CD4-positive, alpha-beta T cell treated with Interferon gamma for 1 hour (primary cell): ENCODE results near the gene CLDN9.

ENCODE experiments used
- DNase-seq: peaks from one replicate; pipeline ENCODE4 v3.0.0-alpha.2; 2020

CLDN9 gene, protein sequence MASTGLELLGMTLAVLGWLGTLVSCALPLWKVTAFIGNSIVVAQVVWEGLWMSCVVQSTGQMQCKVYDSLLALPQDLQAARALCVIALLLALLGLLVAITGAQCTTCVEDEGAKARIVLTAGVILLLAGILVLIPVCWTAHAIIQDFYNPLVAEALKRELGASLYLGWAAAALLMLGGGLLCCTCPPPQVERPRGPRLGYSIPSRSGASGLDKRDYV

GRCh38 chr16:3012828-3013420 is at the start of gene CLDN9:
Gene CLDN9, plus strand, starts transcription at chr16:3012923. Its CDS starts 440 bp downstream, at chr16:3013363.
- DNase-seq: no peak

- peak; percentile 51 for DNase-seq
Observed at GRCh38 chr16:2963074-2963722, 49.5 kb upstream of the CLDN9 start.

- DNase-seq: no peak
Observed at GRCh38 chr16:2963723-2964474, 48.8 kb upstream of the CLDN9 start, which contains the start of gene KREMEN2. Gene KREMEN2, plus strand, starts transcription at chr16:2964275. Its CDS starts 246 bp downstream, at chr16:2964521.

GRCh38 chr16:2964475-2965336 is 48.0 kb upstream of the CLDN9 start:
- DNase-seq: peak; percentile 69

DNA sequence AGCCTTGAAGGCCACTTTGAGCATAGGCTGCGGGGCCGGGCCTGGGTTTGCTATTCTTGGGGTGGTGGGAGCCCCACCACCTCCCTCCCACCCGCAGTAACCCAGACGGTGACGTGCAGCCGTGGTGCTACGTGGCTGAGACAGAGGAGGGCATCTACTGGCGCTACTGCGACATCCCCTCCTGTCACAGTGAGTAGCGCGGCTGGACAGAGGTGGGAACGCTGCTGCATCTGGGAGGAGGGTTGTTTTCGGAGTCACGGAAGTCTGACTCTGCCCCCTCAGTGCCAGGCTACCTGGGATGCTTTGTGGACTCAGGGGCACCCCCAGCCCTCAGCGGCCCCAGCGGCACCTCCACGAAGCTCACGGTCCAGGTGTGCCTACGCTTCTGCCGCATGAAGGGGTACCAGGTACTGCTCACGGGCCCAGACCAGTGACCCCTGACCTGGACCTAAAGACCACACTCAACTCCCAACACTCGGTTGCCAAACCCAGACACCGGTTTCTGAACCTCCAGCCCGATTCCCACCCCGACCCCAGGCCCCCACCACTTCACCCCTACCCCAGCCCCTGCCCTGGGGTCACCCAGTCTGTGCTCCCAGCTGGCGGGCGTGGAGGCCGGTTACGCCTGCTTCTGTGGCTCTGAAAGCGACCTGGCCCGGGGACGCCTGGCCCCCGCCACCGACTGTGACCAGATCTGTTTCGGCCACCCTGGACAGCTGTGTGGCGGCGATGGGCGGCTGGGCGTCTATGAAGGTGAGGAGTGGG is 46.5 kb upstream of the CLDN9 start:
- no peak for DNase-seq

DNA sequence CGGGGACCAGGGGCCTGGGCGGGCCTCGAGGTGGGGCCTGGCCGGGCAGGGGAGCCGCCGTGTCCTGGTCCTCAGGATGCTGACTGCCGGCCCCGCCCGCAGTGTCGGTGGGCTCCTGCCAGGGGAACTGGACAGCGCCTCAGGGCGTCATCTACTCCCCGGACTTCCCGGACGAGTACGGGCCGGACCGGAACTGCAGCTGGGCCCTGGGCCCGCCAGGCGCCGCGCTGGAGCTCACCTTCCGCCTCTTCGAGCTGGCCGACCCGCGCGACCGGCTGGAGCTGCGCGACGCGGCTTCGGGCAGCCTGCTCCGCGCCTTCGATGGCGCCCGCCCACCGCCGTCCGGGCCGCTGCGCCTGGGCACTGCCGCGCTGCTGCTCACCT is 45.9 kb upstream of the CLDN9 start:
- DNase-seq: peak; percentile 18

- DNase-seq: no peak
Observed at GRCh38 chr16:2967211-2967631, 45.5 kb upstream of the CLDN9 start.

GRCh38 chr16:2967721-2968161 is 45.0 kb upstream of the CLDN9 start:
- DNase-seq: no peak

DNA sequence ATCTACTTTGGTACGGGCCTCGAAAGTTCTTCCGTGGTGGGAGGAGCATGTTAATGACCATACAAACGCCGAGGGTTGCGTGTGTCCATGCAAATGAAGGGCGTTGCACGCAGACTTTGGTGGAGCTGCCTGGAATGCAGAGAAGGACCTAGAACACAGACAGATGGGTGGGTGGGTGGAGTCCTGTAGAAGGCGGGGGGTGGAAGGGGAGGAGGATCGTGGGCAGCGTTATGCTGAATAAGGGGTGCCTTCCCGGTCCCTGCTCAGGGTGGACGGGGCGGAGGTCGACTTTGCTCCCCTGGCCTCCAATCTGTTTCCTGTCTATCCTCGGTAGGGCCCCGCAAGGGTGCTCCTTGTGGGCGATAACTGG is 44.4 kb upstream of the CLDN9 start:
- peak; percentile 42 for DNase-seq

DNA sequence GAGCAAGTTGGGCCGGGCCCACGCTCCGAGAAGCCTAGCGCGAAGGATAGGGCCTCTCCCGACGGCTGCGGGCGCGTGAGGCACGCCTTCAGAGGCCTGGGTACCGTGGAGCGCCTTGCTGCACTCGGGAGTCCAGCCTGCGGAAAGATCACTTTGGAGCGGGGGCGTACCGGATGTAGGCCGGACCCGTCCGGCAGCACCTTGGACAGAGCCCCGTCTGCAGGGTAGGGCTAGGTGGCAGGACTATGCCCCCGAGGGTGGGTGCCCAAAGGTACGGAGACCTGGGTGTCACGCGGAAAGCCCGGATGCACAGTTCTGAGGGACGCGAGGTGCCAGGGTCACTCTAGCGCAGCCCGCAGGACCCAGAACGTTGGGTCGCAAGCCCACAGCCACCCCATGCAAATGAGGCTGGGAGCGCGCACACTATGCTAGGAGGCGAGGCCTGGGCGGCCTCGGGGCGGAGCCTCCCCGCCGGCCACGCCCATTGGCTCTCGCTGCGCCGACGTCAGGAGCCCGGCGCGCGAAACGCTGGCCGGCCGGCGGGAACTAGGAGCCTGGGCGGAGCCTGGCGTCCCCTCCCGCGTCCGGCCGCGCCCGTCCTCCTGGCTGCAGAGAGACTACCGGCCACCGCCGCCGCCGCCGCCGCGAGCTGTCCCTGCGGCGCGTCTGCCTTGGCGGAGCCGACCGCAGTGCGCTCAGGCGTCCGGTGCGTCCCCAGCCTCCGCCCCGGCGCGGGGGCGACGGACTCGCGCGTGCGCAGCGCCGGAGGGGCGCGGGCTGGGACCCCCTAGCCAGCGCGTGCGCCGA is 43.8 kb upstream of the CLDN9 start, which contains the start of gene PAQR4:
PAQR4 (plus strand) TSS at position 611 of the 807 bp plus-strand sequence. CDS start 327 bp downstream, outside the sequence.
- peak; percentile 81 for DNase-seq

GRCh38 chr16:2969545-2970521 is 42.9 kb upstream of the CLDN9 start:
- peak; percentile 57 for DNase-seq

DNA sequence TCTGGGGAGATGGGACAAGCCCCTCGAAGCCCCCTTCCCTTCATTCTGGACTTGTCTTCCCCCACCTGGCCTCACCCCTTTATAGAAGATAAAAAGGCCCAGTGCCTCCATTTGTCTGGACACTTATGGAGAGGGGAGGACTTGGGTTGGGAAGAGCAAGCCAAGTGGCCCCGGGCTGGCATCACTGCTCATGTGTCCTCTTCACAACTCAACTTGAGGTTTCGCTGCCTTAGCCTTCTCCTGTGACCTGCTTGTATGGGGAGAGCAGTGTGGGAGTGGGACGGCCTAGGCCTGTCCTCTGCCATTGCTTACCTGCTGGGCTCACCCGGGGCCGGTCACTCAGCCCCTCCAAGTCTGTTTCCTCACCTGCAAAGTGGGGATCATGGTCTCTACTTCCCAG is 42.2 kb upstream of the CLDN9 start:
- no peak for DNase-seq

DNA sequence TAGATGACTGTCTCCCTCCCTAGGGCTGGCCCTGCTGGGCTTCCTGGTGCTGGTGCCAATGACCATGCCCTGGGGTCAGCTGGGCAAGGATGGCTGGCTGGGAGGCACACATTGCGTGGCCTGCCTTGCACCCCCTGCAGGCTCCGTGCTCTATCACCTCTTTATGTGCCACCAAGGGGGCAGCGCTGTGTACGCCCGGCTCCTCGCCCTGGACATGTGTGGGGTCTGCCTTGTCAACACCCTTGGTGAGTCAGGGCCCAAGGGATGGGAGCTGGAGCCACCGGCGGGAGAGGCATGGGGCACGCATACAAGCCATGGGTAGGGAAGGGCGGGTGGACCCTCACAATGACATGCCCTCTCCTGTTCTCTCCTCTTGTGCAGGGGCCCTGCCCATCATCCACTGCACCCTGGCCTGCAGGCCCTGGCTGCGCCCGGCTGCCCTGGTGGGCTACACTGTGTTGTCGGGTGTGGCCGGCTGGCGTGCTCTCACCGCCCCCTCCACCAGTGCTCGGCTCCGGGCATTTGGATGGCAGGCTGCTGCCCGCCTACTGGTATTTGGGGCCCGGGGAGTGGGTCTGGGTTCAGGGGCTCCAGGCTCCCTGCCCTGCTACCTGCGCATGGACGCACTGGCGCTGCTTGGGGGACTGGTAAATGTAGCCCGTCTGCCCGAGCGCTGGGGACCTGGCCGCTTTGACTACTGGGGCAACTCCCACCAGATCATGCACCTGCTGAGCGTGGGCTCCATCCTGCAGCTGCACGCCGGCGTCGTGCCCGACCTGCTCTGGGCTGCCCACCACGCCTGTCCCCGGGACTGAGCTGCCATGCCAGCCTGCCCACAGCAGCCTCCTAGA is 41.4 kb upstream of the CLDN9 start:
- no peak for DNase-seq

- no peak for DNase-seq
Observed at GRCh38 chr16:2971985-2972784, 40.5 kb upstream of the CLDN9 start.

GRCh38 chr16:2973093-2973492 is 39.6 kb upstream of the CLDN9 start:
- DNase-seq: no peak

DNA sequence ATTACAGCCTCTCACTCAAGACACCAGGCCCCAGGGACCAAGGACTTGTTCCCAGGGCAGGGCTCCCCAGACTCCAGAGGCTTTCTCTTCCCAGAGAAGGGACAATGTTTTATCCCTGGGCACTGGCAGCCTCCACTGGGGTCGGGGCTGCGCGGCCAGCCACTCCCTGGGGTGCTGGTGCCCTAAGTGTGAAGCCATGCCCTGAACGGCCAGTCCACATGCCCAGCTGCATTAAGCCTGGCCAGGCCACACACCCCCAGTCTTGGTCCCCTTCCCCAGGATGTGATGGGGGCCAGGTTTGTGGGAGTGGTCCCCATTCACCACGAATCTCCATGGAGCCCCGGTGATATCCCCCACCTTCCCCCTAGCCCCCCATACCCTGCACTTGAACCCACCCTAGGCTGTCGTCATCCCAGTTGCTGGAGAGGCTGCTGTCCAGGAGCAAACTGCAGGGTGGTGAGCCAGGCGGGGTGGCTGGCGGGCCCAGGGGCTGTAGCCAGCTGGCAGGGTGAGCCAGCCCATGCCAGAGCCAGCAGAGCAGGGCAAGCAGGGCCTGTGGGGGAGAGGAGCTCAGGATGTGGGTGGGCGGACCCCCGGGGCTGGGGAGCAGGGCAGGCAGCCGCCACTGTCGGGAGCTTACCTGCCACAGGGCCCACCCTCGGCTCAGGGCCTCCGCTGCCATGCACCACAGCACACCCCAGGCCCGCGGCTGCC is 39.0 kb upstream of the CLDN9 start:
- DNase-seq: no peak
